ENCODE data around the gene FBXW9. TPM values are rescaled to one million over a fixed set of nuclear protein-coding genes. Genes with fewer than 3 reads are reported as not detected.
A peak's percentile ranks its signal among the peaks of the same experiment; 100 is the strongest.
"Not testable (repeated sequence)": the region's sequence is repeated elsewhere in the genome, so short reads cannot be mapped to it uniquely, and the experiment has no call there.

The FBXW9 gene
- total and polyA plus RNA-seq, 9 donors = 0.37 to 14.8 (median 5.2) TPM

DNA sequence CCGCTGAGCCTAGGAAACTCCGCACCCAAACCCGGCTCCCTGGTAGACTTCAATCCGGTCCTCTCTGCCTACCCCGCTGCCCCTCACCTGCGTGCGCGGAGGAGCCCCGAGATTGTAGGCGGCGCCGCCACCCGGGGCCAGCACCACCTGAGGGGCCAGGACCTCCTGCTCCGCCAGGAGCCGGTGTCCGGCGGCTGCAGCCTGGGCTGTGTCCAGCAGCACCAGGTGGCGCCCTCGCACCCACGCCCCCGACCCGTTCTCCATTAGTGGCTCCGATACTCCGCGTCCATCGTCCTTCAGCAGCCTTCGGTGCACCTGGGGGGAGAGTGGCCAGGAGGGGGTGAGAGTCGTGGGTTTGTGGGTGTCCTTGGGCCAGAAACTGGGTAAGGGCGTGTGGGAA is 48.3 kb downstream of the FBXW9 start:
- no peak for TF ChIP-seq POLR2A (IDR thresholded peaks at IDR 0.05)
- TF ChIP-seq EP300 (IDR thresholded peaks at IDR 0.05) = no peak
- TF ChIP-seq, protein P1, sequence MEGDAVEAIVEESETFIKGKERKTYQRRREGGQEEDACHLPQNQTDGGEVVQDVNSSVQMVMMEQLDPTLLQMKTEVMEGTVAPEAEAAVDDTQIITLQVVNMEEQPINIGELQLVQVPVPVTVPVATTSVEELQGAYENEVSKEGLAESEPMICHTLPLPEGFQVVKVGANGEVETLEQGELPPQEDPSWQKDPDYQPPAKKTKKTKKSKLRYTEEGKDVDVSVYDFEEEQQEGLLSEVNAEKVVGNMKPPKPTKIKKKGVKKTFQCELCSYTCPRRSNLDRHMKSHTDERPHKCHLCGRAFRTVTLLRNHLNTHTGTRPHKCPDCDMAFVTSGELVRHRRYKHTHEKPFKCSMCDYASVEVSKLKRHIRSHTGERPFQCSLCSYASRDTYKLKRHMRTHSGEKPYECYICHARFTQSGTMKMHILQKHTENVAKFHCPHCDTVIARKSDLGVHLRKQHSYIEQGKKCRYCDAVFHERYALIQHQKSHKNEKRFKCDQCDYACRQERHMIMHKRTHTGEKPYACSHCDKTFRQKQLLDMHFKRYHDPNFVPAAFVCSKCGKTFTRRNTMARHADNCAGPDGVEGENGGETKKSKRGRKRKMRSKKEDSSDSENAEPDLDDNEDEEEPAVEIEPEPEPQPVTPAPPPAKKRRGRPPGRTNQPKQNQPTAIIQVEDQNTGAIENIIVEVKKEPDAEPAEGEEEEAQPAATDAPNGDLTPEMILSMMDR (IDR thresholded peaks at IDR 0.05) = peak in 2 of 3 donors; percentile 20 to 25
- no peaks in the 10 kb centered on the region for H3K9me3 ChIP-seq
- H3K36me3 ChIP-seq = no peaks in the 10 kb centered on the region
- H3K27me3 ChIP-seq = no peaks in the 10 kb centered on the region
- peak in 3 of 5 donors; percentile 30 to 61 (median 49) for DNase-seq
- H3K27ac ChIP-seq = no peak overlapping the region
- 4 to 5% (median 5%) methylated on average over 15 to 29 of the region's 29 CpGs for WGBS, 3 donors
- H3K4me3 ChIP-seq = peak overlapping the region; percentile 27
- peaks cover 12% of the 10 kb centered on the region for H3K4me1 ChIP-seq (ENCODE audit: insufficient read depth)
- intact Hi-C loops (cut with DNase I) = no loop called here

DNA sequence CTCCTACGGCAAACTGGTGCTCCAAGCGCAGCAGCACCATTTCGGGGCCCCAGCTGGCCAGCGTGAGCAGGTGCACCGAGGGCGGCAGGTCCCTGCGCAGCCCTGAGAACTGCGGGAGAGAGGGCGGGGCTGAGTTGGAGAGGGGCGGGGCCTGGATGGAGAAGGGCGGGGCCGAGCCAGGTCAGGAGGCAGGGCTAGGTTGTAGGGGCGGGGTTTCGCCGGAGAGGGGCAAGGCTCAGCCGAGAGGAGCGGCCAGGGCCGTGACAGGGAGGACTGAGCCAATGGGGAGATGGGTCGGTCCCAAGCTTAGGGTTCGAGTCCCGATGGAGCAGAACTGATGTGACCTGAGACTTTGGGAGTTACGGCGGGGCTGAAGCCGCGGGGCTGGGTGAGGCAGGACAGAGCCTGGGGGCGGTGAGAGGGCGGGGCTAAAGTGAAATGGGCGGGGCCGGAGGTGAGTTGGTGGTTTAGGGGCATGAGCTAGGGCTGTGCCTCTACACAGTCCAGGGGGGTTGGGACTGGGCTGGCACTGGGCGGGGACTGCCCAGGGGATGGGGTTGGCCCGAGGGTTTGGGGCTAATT is 48.9 kb downstream of the FBXW9 start:
- Histone ChIP-seq H3K9me3 (no peaks in the 10 kb centered on the region), H3K36me3 (no peaks in the 10 kb centered on the region), H3K4me1 (ENCODE audit: insufficient read depth) (peaks cover 12% of the 10 kb centered on the region), H3K4me3 (peak overlapping the region; percentile 27), H3K27me3 (no peaks in the 10 kb centered on the region), H3K27ac (peak overlapping the region in 1 of 2 donors; percentile 29)
- intact Hi-C loops (cut with DNase I) = no loop called here
- TF ChIP-seq EP300 (IDR thresholded peaks at IDR 0.05) = no peak
- TF ChIP-seq, protein P1 (IDR thresholded peaks at IDR 0.05) = no peak
- DNase-seq = peak; percentile 75 to 84 (median 81)
- 6 to 17% (median 6%) methylated on average over 31 of the region's 31 CpGs for WGBS, 3 donors

GRCh38 chr19:12647047-12647446 is 49.4 kb downstream of the FBXW9 start:
- H3K4me3 ChIP-seq = no peak overlapping the region
- H3K27ac ChIP-seq = peak overlapping the region in 1 of 2 donors; percentile 29
- DNase-seq = no peak
- no peaks in the 10 kb centered on the region for H3K9me3 ChIP-seq
- no peaks in the 10 kb centered on the region for H3K36me3 ChIP-seq
- intact Hi-C loops (cut with DNase I) = no loop called here
- TF ChIP-seq, protein P1 (IDR thresholded peaks at IDR 0.05) = no peak
- TF ChIP-seq EP300 (IDR thresholded peaks at IDR 0.05) (no peak), POLR2A (IDR thresholded peaks at IDR 0.05) (no peak)
- H3K27me3 ChIP-seq = no peaks in the 10 kb centered on the region
- H3K4me1 ChIP-seq (ENCODE audit: insufficient read depth) = peaks cover 12% of the 10 kb centered on the region
- WGBS, 3 donors = 67 to 73% (median 73%) methylated on average over 8 of the region's 8 CpGs

DNA sequence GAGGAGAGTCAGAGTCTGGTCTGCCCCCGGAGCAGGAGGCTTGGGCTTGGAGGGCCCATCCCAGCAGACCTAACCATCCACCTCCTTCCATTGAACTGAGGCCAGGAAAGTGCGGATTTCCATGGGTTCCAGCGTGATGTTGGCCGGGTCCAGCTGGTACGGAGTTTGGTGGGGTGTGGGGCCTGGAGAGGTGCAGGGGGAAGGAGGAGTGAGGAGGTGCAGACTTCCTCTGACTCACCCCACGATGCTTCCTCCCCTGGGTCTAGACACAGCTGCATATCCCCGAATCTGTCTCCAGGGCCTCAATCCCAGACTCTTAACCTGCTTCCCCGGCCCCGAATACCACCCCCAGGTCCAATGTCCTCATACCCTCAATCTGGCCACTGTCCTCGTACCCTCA is 49.9 kb downstream of the FBXW9 start:
- no peak overlapping the region for H3K27ac ChIP-seq
- H3K36me3 ChIP-seq = no peaks in the 10 kb centered on the region
- DNase-seq = no peak
- intact Hi-C loops (cut with DNase I) = no loop called here
- H3K4me1 ChIP-seq (ENCODE audit: insufficient read depth) = peaks cover 12% of the 10 kb centered on the region
- TF ChIP-seq POLR2A (IDR thresholded peaks at IDR 0.05) (no peak), EP300 (IDR thresholded peaks at IDR 0.05) (no peak)
- TF ChIP-seq, protein P1 (IDR thresholded peaks at IDR 0.05) = no peak
- H3K9me3 ChIP-seq = no peaks in the 10 kb centered on the region
- WGBS, 3 donors = 78 to 88% (median 79%) methylated on average over 10 of the region's 10 CpGs
- no peak overlapping the region for H3K4me3 ChIP-seq
- H3K27me3 ChIP-seq = no peaks in the 10 kb centered on the region

GRCh38 chr19:12643716-12644115 is 52.7 kb downstream of the FBXW9 start:
- DNase-seq; H3K36me3 ChIP-seq; H3K4me3 ChIP-seq; intact Hi-C loops (cut with DNase I); H3K27ac ChIP-seq; H3K9me3 ChIP-seq; H3K27me3 ChIP-seq: not testable (repeated sequence)
- H3K4me1 ChIP-seq (ENCODE audit: insufficient read depth) = peaks cover 17% of the 10 kb centered on the region
- WGBS, 3 donors = 92 to 96% (median 95%) methylated on average over 14 of the region's 14 CpGs
